Cardiac muscle cell (in vitro differentiated cells and primary cell): ENCODE results near the gene CDK12. TPM values are rescaled to one million over a fixed set of nuclear protein-coding genes. Genes with fewer than 3 reads are reported as not detected.

Experiments
- DNase-seq, 2 donors: peaks; one replicate each; pipeline versions ENCODE4 v3.0.0 to v3.0.0-alpha.2; 2010 to 2017; ENCODE audit warnings: low read depth in 1 of 2, low spot score in 1 of 2
- H3K27ac ChIP-seq: fragments of 200-600 bp; sonication (generic); 2 replicates; pipeline ENCODE4 v1.5.1; 2016
- H3K27me3 ChIP-seq: fragments of 200-600 bp; sonication (generic); 2 replicates; pipeline ENCODE4 v1.6.0; 2016; ENCODE audit warnings: control low read depth
- H3K36me3 ChIP-seq: fragments of 200-600 bp; sonication (generic); 2 replicates; pipeline ENCODE4 v1.5.1; 2016; ENCODE audit warnings: control low read depth
- H3K4me1 ChIP-seq: fragments of 200-600 bp; sonication (generic); 2 replicates; pipeline ENCODE4 v1.8.1; 2017; ENCODE audit warnings: low read depth, mild to moderate bottlenecking, mixed run types
- H3K4me3 ChIP-seq: fragments of 200-600 bp; sonication (generic); 2 replicates; pipeline ENCODE4 v1.5.1; 2016; ENCODE audit warnings: mild to moderate bottlenecking
- H3K9me3 ChIP-seq: fragments of 200-600 bp; sonication (generic); 2 replicates; pipeline ENCODE4 v1.5.1; 2017; ENCODE audit warnings: low read depth, mild to moderate bottlenecking, control low read depth
- polyA plus RNA-seq: library from polyadenylated mRNA; unstranded; fragments of >200 nt; fragmentation: Nextera tagmentation; extraction: Ambion mirVana; gene quantifications from 2 replicates; pipeline ENCODE4 v1.2.1, GENCODE V29; 2016
- total RNA-seq: library from RNA; depleted of rRNA; stranded (reverse); fragments of >200 nt; gene quantifications from 2 replicates; pipeline ENCODE4 v1.2.3, GENCODE V29; 2016
- TF ChIP-seq, protein P1 (sequence below): IDR thresholded peaks from 2 replicates; pipeline ENCODE4 v1.5.1; 2012; ENCODE audit warnings: low read depth, mild to moderate bottlenecking, low read length

The CDK12 gene
- total and polyA plus RNA-seq, 2 experiments from 2014 or later: 10.9 to 47.1 TPM

DNA sequence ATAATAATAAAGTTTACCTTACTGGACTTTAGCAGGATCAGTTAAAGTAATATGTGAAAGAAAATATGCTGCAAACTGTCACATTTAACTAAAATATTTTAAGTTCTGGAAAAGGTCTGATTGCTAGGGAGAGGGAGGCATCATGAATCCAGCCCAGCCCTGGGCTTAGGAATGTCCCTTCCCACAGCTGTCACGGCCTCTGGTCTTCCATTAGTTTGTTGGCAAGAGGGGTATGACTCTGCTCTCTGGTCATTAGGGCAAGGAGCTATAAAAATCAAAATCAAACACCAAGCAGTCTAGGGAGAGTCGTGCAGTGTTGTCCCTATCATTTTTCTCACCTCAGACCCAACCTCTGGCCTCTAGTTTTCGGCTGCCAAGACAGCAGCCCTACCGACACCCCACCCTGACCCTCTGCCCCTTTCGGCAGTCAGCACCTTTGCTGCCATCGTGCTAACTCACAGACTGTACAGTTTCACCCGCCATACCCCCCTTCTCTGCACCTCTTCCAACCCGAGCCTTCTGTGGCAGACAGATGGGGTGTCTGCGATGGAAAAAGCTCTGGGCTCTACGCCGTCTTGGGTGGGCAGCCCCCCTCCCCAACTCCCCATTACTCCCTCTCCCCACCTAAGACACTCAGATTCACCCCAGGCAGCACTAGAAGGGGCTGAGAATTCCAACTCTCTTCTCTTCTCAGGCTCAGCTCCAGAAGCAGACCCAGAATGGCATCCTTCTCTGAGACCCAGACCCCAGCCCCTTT lies 105.0 kb downstream of the CDK12 start:
- TF ChIP-seq, protein P1, sequence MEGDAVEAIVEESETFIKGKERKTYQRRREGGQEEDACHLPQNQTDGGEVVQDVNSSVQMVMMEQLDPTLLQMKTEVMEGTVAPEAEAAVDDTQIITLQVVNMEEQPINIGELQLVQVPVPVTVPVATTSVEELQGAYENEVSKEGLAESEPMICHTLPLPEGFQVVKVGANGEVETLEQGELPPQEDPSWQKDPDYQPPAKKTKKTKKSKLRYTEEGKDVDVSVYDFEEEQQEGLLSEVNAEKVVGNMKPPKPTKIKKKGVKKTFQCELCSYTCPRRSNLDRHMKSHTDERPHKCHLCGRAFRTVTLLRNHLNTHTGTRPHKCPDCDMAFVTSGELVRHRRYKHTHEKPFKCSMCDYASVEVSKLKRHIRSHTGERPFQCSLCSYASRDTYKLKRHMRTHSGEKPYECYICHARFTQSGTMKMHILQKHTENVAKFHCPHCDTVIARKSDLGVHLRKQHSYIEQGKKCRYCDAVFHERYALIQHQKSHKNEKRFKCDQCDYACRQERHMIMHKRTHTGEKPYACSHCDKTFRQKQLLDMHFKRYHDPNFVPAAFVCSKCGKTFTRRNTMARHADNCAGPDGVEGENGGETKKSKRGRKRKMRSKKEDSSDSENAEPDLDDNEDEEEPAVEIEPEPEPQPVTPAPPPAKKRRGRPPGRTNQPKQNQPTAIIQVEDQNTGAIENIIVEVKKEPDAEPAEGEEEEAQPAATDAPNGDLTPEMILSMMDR: no peak
- Histone ChIP-seq H3K27ac (no peak overlapping the region), H3K36me3 (no peaks in the 10 kb centered on the region), H3K27me3 (no peaks in the 10 kb centered on the region), H3K4me1 (no peaks in the 10 kb centered on the region), H3K9me3 (no peaks in the 10 kb centered on the region), H3K4me3 (no peak overlapping the region)
- DNase-seq: no peak

- no peaks in the 10 kb centered on the region for H3K9me3 ChIP-seq
- no peaks in the 10 kb centered on the region for H3K27me3 ChIP-seq
- H3K4me1 ChIP-seq: no peaks in the 10 kb centered on the region
- TF ChIP-seq, protein P1: no peak
- no peak overlapping the region for H3K27ac ChIP-seq
- no peaks in the 10 kb centered on the region for H3K36me3 ChIP-seq
- H3K4me3 ChIP-seq: no peak overlapping the region
- no peak for DNase-seq
These were observed 107.4 kb downstream of the CDK12 start for GRCh38 chr17:39568702-39569101.

DNA sequence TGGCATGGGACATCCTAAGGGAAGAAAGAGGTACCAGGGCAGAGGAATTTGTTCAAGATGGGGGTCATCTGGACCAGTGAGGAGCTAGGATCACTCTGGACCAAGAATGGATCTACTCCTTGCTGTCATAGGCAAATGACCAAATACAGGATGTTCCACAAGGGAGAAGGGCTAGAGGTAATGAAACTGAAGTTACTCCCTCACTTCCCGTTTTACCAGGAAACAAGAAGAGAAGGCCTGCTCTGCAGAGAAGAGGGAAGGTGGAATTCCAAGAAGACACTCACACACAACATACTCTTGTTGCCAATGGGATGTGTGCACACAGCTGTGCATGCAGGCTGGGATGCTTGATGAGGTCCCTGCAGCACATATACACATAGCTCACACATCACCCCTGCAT lies 107.8 kb downstream of the CDK12 start:
- Histone ChIP-seq H3K36me3 (no peaks in the 10 kb centered on the region), H3K9me3 (no peaks in the 10 kb centered on the region), H3K4me3 (no peak overlapping the region), H3K27me3 (no peaks in the 10 kb centered on the region), H3K4me1 (no peaks in the 10 kb centered on the region), H3K27ac (no peak overlapping the region)
- TF ChIP-seq, protein P1: no peak
- DNase-seq: no peak

- DNase-seq: no peak
- H3K36me3 ChIP-seq: no peaks in the 10 kb centered on the region
- H3K4me1 ChIP-seq: no peaks in the 10 kb centered on the region
- TF ChIP-seq, protein P1: no peak
- H3K27ac ChIP-seq: no peak overlapping the region
- H3K4me3 ChIP-seq: no peak overlapping the region
- no peaks in the 10 kb centered on the region for H3K9me3 ChIP-seq
- peaks cover 8% of the 10 kb centered on the region for H3K27me3 ChIP-seq
These were observed 110.8 kb downstream of the CDK12 start for GRCh38 chr17:39572121-39572520.

DNA sequence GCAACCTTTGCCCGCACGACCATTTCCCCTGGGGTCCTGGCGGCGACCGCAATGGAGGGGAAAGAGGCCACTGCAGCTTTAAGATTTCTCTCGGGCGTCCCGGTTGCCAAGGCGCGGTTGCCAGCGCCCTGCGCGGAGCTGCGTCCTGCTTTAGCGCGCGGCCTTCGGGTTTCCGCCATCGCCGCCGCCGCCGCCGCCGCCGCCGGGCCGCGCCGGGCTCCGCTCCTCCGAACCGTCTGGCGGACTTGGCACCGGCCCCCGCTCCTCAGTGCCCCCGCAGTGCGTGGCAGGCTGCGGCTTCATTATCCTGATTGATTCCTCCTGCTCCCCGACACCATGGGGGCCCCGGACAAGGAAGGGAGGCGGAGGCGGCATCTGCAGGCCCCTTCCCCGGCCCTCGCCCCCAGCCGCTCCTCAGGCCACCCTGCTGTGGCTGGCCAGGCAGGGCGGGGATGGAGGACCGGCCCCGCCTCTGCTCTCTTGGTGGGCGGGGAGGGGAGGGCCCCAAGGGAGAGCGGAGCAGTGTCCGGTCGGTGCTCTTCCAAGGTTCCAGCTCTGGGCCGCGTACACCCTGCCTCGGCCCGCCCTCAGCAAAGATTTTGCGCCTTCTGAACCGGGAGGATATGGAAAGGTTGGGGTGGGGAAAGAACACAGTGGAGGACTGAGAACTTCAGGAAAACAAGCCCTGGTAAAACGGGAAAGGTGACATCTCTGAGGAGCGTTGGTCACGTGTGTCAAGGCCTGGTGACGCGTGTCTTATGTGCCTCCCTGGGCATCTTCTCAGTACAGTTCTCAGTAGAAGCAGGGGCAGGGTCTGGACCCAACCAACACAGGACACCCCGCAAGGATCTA lies 112.4 kb downstream of the CDK12 start:
- H3K4me3 ChIP-seq: peak overlapping the region; percentile 55
- H3K27ac ChIP-seq: no peak overlapping the region
- peaks cover 8% of the 10 kb centered on the region for H3K27me3 ChIP-seq
- no peaks in the 10 kb centered on the region for H3K36me3 ChIP-seq
- no peaks in the 10 kb centered on the region for H3K9me3 ChIP-seq
- H3K4me1 ChIP-seq: no peaks in the 10 kb centered on the region
- peak; percentile 81 to 85 for DNase-seq
- TF ChIP-seq, protein P1: no peak
